ENCODE measurements around the gene ODF2.
"Not testable (repeated sequence)": the region's sequence is repeated elsewhere in the genome, so short reads cannot be mapped to it uniquely, and the experiment has no call there.

ODF2 gene

DNA sequence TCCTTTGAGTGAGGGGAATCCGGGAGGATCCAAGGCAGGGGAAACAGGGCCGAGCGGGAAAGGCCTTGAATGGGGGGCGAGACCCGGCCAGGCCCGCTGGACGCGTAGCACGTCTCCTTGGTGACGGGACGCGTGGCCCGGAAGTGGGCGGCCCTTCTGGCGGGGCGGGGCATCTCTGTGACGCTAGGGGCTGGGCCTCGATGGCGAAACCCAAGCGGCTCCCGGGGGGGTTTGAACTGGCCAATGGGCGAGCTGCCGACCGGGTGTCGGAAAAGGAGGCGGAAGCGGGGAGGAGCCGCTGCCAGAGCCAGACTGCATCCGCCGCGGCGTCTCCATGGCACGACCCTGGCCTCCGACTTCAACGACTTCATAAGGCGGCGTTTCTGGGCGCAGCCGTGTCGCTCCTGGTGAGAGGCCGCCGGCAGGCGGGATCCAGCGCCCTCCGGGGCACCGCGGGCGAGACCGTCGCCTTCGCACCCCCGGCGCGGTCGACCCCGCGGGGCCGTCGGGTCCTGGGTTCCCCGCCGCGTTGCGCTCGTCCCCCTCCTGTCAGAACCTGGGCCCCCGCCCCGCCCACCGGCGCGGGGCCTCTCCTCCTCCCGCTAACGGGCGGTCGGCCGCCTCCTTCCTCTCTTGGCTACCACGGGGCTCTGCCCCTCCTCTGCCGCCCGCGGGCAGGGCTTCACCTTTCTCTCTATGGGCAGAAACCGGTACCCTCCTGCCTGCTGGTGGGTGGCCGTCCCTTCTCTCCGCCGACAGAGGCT lies at the start of gene ODF2:
TSS of gene ODF2 (plus strand) at position 158 of the 764 bp plus-strand sequence. CDS start at position 244, 86 bp downstream.
- peak; percentile 86 for FAIRE-seq
- DNase-seq (ENCODE audit: insufficient read length, low spot score) = peak; percentile 95

DNA sequence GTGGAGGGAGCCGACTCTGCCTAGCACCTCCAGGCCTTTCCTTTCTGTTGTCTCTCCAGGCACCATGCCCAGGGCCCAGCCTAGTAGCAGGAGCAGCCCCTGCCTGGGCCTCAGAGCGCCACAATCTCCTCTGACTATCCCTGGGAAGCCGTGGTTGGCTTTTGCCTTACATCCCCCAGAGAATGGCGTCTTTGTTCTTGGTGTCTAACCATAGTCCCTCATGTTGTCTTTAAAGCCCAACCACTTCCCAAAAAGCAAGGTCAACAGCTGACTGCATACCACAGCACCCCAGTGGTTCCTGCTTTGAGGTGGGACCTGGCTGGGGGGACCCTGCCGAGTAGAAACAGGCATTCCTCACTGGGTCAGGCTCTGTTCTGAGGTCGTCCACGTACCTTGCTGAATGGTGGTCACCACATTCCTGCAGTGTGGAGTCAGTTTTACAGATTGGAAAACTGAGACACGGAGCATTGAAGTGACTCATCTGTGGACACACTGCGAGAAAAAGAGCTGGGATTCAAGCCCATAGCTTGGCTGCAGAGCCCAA lies 48.9 kb upstream of the ODF2 start:
- DNase-seq (ENCODE audit: insufficient read length, low spot score) (no peak), FAIRE-seq (no peak)

DNA sequence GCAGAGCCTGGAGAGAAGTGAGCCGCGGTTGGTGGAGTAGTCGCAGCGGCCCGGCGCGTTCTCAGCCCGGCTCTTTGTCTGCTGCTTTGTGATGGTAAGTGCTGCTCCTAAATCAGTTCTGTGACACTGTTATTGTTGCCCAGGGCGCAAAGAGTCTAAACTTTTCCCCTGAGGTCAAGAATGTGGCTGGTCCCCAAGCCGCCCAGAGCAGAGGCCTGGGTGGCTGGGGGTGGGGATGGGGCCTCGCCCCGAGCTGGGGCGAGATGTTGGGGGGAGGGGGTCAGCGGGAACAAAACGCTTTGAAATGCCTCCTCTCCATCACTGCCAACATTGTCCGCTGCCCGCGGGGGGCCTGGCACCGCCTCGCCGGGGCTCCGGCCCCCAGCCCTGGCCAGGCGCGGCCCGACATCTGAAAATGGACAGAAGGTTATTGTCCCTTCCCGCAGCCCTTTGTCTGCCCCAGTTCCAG lies 46.8 kb upstream of the ODF2 start:
- FAIRE-seq (no peak), DNase-seq (ENCODE audit: insufficient read length, low spot score) (no peak)

DNA sequence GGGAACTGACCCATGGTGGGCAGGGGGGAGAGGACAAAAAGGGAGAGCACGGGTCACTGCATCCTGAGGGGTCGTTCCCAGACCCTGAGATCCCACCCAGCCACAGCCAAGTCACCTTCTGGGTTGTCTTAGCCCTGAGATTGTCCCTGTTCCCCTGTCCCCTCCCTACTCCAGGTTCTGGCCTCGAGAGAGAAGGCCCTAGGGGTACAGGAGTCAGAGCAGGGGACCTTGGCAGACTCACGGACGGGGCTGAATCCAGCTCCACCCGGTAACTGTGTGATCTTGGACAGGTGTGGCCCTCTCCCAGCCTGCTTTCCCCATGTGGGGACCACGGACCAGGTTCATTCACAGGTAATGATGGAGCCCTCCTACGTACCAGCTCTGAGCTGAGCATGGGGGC lies 46.4 kb upstream of the ODF2 start:
- FAIRE-seq (no peak), DNase-seq (ENCODE audit: insufficient read length, low spot score) (no peak)

DNA sequence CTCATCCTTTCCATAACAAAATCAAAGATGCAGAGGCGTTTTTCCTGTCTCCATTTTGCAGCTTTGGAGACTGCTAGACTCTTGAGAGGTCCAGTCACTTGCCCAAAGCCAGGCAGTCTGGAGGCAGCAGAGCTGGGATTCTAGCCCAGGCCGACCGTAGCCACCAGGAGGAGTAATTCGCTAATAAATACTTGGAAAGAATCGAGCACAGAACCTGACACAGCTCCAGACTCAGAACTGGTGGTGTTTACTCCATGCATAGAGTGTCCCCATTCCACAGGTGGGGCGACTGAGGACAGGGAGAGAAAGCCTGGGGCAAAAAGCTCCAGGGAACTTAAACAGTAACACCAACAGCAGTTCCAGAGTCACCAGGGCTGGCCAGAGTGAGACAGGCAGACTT lies 45.8 kb upstream of the ODF2 start:
- FAIRE-seq (no peak), DNase-seq (ENCODE audit: insufficient read length, low spot score) (no peak)

DNA sequence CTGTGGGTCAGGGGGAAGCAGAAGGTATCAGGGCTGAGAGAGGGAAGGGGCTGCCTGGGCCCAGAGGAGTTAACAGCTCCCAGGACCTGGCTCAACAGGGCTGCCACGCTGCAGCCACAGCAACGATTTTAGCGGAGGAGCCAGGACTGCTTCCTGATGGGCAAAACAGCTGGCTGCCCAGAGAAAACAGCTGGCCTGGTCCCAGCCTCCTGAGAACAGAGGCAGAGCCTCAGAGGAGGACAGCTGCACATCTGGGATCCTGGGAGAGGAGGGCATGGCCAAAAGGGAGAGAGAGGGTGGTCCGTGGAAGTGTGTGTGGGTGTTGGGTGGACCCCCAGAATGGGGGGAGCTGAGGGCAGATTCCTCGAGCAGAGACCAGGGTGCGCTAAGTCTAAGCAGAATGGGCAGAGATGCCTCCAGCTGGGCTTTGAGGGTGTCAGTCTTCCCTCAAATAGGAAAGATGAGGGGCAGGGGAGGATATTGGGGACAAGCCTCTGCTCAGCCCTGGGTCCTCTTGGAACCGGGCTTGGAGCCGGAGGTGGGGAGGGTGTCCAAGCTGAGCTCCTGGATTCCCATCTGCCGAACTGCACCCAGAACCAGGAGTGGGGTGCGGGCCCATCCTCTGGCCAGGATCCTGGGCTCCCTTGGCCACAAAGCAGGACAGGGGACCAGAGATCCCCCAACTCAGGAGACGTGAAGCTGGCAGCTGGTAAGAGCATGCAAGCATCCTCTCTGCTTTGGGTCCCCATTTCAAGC lies 44.3 kb upstream of the ODF2 start:
- DNase-seq (ENCODE audit: insufficient read length, low spot score) (no peak), FAIRE-seq (no peak)

DNA sequence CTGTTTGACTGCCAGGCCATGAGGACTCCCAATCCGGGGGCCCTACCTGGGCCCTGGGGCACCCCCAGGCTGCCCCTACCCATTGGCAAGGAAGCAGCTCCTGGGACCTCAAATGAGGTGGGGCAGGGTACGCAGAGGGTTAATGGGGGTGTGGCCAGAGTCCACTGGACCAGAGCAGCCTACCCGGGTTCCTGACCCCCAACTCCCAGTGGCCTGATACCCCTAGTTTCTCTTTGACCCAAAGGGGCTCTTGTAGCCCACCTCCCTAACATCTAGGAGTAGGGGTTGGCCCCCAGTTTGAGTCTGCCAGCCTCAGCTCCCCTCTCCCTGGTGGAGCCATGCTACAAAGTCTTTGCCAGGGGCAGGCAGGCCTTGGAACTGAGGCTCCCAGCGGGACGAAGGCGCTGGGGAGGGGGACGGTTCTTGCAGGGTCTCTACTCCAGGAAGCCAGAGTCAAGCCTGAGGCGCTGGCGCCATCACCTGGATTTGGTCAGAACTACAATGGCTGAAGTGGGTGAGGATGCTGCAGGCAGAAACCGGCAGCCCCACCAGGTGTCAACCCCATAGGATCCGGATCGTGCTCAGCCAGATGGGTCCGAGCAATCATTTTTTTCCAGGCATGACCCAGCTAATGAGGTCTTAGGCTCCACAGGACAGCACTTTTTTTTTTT lies 43.6 kb upstream of the ODF2 start:
- DNase-seq (ENCODE audit: insufficient read length, low spot score) (no peak), FAIRE-seq (no peak)

DNA sequence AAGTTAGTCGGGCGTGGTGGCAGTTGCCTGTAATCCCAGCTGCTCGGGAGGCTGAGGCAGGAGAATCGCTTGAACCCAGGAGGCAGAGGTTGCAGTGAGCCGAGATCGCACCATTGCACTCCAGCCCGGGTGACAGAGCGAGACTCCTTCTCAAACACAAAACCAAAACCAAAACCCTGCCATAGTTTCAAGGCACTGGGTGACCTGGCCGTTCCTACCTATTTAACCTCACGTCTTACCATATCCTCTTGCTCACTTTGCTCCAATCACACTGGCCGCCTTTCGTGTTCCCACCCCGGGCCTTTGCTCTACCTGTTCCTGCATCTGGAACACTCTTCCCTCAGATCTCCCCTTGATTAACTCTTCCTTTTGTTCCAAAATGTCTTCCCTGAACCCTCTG lies 42.1 kb upstream of the ODF2 start:
- DNase-seq (ENCODE audit: insufficient read length, low spot score); FAIRE-seq: not testable (repeated sequence)

DNA sequence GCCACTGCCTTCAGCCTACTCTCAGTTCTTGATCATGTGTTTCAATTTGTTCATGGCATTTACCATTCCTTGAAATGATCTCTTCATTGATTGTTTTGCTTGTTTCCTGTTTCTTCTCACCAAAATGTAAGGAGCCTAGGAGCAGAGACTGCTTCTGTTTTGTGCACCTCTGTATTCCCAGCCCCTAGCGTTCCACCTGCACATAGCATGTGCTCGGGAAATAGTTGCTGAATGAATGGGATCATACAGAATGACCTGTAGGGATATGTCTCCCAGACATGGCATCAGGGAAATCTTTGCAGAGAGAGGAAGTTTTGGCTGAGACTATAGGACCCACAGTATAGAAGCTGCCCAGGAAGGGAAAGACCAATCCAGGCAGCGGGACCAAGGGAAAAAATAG lies 41.3 kb upstream of the ODF2 start:
- DNase-seq (ENCODE audit: insufficient read length, low spot score) (no peak), FAIRE-seq (no peak)

DNA sequence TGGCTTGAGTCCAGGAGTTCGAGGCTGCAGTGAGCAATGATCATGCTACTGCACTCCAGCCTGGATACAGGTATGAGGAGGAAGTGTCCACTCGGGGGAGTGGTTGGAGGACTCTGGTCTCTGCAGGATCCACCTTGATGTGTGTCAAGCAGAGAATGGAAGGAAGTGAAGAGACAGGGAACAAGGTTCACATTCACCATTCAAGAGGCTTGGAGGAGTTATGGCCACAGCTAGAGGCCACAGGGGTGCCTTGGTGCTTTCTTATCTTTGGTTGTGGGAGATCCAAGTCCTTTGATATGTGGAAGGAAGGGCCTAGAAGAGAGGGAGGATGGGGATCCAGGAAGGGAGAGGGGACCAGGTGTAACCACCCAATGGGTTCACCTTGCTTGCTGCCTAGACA lies 40.5 kb upstream of the ODF2 start:
- FAIRE-seq = no peak
- DNase-seq (ENCODE audit: insufficient read length, low spot score) = no peak

DNA sequence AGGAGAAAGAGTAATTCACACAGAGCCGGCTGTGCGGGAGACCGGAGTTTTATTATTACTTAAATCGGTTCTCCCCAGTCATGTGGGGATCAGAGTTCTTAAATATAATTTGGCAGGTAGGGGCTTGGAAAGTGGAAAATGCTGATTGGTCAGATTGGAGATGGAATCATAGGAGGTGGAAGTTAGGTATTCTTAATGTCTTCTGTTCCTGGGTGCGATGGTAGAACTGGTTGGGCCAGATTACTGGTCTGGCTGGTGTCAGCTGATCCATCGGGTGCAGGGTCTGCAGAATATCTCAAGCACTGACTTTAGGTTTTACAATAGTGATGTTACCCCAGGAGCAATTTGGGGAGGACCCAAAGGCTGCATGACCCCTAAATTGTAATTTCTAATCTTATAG lies 39.8 kb upstream of the ODF2 start:
- DNase-seq (ENCODE audit: insufficient read length, low spot score) = no peak
- FAIRE-seq = no peak

DNA sequence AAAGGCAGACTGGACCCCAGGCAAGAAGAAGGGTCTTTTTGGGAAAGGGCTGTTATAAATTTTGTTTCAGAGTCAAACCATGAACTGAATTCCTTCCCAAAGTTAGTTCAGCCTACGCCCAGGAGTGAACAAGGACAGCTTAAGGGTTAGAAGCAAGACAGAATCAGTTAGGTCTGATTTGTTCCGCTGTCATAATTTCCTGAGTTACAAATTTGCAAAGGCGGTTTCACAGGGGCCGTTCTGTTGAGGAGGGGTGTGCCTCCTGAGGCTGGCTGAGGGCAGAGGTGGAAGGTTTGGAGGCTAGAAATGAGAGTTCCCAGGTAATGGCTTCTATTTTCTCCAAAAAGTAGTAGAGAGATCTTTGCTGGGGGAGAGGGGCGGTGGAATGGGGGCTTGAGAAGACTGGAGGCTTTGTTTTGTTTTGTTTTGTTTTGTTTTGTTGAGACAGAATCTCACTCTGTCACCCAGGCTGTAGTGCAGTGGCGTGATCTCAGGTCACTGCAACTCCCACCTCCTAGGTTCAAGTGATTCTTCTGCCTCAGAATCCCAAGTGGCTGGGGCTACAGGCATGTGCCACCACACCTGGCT lies 39.3 kb upstream of the ODF2 start:
- DNase-seq (ENCODE audit: insufficient read length, low spot score) = no peak
- FAIRE-seq = no peak

DNA sequence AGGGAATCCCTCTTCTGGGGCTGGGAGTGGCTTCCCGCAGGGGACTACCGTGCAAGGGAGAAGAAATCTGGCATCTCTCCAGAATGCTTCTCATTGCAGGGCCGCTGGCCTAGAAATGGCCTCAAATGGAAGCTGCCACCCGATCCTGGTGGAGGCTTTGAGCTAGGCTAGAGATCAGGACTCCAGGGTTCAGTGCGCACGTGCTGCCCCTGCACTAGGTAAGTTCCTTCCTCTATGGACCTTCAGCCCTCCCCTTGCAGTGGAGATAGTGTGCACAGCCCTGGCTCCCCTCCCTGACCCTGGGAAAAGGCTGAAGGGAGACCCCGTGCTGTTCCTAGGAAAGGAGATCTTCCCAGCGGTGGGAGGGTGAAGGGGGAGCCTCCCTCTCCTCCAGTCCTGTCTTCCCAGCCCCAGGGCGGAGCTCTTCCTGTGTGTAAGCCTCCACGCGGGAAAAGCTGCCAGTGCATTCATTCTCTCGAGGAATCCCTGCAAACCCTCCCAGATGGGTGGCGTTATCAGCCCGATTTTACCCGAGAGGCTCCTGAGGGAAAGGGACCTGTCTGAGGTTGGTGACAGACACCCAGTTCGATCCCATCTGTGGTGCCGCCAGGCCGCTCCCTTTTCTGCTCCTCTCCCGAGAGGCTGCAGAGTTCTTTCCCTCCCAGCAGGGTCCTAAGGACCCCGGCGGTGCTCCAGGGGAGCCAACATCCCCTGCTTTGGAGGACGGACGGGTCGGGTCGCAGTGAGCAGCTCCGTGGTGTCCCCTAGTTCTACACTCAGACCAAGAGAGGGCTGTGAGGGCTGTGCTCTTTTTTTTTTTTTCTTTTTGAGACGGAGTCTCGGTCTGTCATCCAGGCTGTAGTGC lies 36.5 kb upstream of the ODF2 start:
- FAIRE-seq (no peak), DNase-seq (ENCODE audit: insufficient read length, low spot score) (no peak)

DNA sequence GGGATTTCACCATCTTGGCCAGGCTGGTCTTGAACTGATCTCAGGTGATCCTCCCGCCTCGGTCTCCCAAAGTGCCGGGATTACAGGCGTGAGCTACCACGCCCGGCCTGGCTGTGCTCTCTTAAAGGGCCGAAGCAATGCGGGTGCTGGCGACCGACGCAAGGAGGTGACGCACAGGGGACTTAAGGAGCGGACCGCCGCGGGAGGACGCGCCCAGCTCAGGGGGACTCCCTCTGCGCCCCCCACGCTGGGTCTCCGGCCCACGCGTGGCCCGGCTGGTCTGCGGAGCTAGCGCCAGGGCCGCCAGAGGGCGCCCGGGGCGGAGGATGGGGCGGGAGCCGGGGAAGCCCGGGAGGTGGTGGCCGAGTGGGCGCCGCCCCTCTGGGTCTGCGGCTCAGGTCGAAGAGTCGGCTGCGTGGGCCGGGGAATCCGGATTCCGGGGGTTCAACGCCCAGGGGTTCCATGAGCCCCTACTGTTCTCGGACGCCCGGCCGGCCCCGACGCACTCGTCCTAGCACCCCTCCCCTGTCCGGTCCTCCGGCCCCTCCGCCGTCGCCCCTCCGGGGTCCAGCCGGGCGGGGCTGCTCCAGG lies 35.7 kb upstream of the ODF2 start:
- DNase-seq (ENCODE audit: insufficient read length, low spot score) = peak; percentile 76
- FAIRE-seq = no peak

DNA sequence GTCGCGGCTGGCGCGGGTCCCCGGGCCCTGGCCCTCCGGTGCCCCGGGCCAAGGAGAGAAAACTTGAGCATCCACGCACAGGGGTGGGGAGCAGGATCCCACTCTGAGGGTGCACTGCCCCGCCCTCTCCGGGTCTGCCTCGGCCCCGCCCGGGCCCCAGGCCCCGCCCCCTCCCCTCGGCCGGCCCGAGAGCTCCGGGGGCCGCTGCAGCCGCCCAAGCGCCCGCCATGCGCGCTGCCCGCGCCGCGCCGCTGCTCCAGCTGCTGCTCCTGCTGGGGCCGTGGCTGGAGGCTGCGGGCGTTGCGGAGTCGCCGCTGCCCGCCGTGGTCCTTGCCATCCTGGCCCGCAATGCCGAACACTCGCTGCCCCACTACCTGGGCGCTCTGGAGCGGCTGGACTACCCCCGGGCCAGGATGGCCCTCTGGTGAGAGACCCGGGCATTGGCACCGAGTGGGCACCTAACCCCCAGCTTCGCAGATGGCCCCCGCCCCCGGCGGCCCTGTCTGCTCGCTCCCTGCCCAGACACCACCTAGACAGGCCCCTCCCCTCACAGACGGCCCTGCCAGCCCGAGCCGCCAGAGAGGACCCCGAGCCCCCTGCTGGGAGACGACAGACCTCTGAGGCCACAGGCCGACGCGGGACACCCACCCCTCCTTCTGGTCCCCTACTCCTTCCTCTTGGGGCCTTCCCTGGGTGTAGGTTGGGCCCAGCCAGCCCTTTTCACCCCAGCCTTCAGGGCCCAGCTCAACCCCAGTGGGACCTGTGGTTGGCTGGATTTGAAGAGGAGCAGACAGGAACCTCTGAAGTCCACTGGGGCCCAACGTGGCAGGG lies 34.9 kb upstream of the ODF2 start, which contains the start of gene CERCAM:
TSS of gene CERCAM (plus strand) at position 207 of the 831 bp plus-strand sequence. CDS start at position 228, 21 bp downstream.
- DNase-seq (ENCODE audit: insufficient read length, low spot score) (peak; percentile 78), FAIRE-seq (no peak)

DNA sequence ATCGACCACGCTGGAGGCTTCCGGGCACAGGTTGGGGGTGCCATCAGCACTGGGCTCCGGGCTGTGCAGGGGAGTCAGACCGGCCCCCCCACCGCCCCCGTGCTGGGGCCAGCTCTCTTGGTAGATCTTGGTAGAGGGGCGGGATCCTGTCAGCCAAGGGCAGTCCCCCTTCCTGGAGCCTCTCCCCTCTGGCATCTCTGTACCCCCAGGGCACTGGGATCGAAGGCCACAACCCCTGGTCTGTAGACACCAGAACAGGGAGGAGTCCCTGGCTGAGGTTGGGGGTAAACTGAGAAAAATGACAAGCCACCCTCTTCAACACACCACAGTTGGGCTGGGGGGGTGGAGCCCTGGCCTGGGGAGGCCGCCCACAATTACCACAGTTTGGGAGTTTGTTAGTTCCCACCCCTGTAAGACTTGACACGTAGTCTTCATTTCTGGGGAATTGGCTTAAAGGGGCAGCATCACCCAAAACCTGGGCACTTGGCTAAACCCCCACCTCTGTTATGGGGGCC lies 34.3 kb upstream of the ODF2 start:
- no peak for DNase-seq (ENCODE audit: insufficient read length, low spot score)
- FAIRE-seq = no peak

DNA sequence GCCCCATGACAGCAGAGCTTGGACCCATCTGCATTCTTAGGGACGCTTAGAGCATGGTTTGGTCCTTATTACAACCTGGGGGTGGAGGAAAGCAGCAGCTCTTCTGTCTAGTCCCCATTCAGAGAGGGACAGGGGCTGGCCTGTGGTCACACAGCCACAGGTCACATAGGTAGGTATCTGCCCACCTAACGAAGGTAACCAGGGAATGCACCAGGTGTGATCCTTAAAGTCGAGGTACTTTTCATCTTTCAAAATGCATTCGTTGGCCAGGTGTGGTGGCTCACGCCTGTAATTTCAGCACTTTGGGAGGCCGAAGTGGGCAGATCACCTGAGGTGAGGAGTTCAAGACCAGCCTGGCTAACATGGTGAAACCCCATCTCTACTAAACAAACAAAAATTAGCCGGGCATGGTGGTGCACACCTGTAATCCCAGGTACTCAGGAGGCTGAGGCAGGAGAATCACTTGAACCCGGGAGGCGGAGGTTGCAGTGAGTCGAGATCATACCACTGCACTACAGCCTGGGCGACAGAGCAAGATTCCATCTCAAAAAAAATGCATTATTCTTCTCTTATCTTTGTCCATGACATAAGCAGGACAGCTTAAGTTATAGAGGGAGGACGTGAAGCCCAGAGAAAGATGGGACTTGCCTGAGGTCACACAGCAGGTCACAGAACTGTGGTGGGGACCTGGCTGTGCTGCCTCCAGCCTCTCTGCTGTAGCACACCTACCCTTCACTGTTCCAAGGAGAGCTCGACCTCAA lies 33.6 kb upstream of the ODF2 start:
- DNase-seq (ENCODE audit: insufficient read length, low spot score); FAIRE-seq: not testable (repeated sequence)

DNA sequence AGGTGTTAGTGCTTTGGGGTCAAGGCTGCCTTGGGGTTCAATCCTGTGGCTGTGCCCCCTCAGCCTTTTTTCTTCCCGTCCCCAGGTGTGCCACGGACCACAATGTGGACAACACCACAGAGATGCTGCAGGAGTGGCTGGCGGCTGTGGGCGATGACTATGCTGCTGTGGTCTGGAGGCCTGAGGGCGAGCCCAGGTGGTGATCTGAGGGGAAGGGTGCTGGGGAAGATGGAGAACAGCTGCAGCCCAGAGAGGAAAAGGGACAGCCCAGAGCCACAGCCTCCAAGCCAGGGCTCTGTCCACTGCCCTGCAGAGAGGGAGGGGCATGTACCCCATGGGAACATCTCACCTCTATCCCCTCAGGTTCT lies 33.0 kb upstream of the ODF2 start:
- FAIRE-seq (no peak), DNase-seq (ENCODE audit: insufficient read length, low spot score) (no peak)
